HG03060 (cell line): ENCODE measurements around the gene RASAL2.

Experiments used
- ATAC-seq: cut with Tn5 transposase; IDR thresholded peaks from one replicate; pipeline ENCODE4 v1.9.1; 2021; ENCODE audit warnings: low read depth, moderate number of reproducible peaks; ENCODE audit not compliant: unreplicated experiment

The RASAL2 gene

GRCh38 chr1:178093951-178094738 is at the start of gene RASAL2:
RASAL2 (plus strand) TSS chr1:178094104; CDS start chr1:178094493, 389 bp downstream.
- no peak for ATAC-seq

GRCh38 chr1:178046591-178047270 is 47.2 kb upstream of the RASAL2 start:
- no peak for ATAC-seq

- no peak for ATAC-seq
Observed at GRCh38 chr1:178047403-178048093, 46.4 kb upstream of the RASAL2 start.

GRCh38 chr1:178048426-178048825 is 45.5 kb upstream of the RASAL2 start:
- ATAC-seq: no peak

GRCh38 chr1:178048883-178049282 is 45.0 kb upstream of the RASAL2 start:
- ATAC-seq: no peak

GRCh38 chr1:178050084-178050483 is 43.8 kb upstream of the RASAL2 start:
- no peak for ATAC-seq

- no peak for ATAC-seq
Observed at GRCh38 chr1:178051071-178051470, 42.8 kb upstream of the RASAL2 start.

- no peak for ATAC-seq
Observed at GRCh38 chr1:178052650-178053461, 41.0 kb upstream of the RASAL2 start.

GRCh38 chr1:178055093-178055492 is 38.8 kb upstream of the RASAL2 start:
- no peak for ATAC-seq

GRCh38 chr1:178055779-178056471 is 38.0 kb upstream of the RASAL2 start:
- peak; percentile 70 for ATAC-seq

GRCh38 chr1:178057141-178057765 is 36.7 kb upstream of the RASAL2 start:
- ATAC-seq: no peak

- ATAC-seq: no peak
Observed at GRCh38 chr1:178057912-178058534, 35.9 kb upstream of the RASAL2 start.

GRCh38 chr1:178060789-178061556 is 32.9 kb upstream of the RASAL2 start:
- no peak for ATAC-seq

- ATAC-seq: no peak
Observed at GRCh38 chr1:178061620-178062019, 32.3 kb upstream of the RASAL2 start.

GRCh38 chr1:178064191-178064821 is 29.6 kb upstream of the RASAL2 start:
- no peak for ATAC-seq

GRCh38 chr1:178065250-178065649 is 28.7 kb upstream of the RASAL2 start:
- ATAC-seq: no peak

- ATAC-seq: no peak
Observed at GRCh38 chr1:178066296-178066907, 27.5 kb upstream of the RASAL2 start.
